Esophagus (tissue), 2 donors: ENCODE data around the gene RGS16. TPM values are rescaled to one million over a fixed set of nuclear protein-coding genes. Genes with fewer than 3 reads are reported as not detected.

Experiments used
- H3K27ac ChIP-seq, 2 donors: one replicate each; pipeline ENCODE4 v1.5.1; 2013; ENCODE audit warnings: low read depth in 2 of 2, mild to moderate bottlenecking in 2 of 2, inconsistent platforms in 1 of 2, low read length in 1 of 2, moderate library complexity in 1 of 2
- H3K27me3 ChIP-seq, 2 donors: one replicate each; pipeline ENCODE4 v1.6.1; 2013; ENCODE audit warnings: low read length in 2 of 2, control low read depth in 1 of 2, mild to moderate bottlenecking in 1 of 2; ENCODE audit not compliant: insufficient read depth in 2 of 2, control insufficient read depth in 1 of 2
- H3K36me3 ChIP-seq, 2 donors: one replicate each; pipeline ENCODE4 v1.6.1; 2013; ENCODE audit warnings: low read length in 1 of 2; ENCODE audit not compliant: control insufficient read depth in 2 of 2, insufficient read depth in 2 of 2
- H3K4me1 ChIP-seq, 2 donors: one replicate each; pipeline ENCODE4 v1.6.1; 2013; ENCODE audit warnings: low read length in 1 of 2; ENCODE audit not compliant: control insufficient read depth in 2 of 2, insufficient read depth in 2 of 2
- H3K4me3 ChIP-seq, 2 donors: one replicate each; pipeline ENCODE4 v1.5.1; 2013; ENCODE audit warnings: low read length in 2 of 2, mild to moderate bottlenecking in 2 of 2, low read depth in 1 of 2, moderate library complexity in 1 of 2
- H3K9me3 ChIP-seq, 2 donors: one replicate each; pipeline ENCODE4 v1.6.1; 2013; ENCODE audit warnings: mild to moderate bottlenecking in 2 of 2, low read depth in 1 of 2, low read length in 1 of 2, moderate library complexity in 1 of 2; ENCODE audit not compliant: control insufficient read depth in 2 of 2, insufficient read depth in 1 of 2
- WGBS, 2 donors: extraction: QIAGEN DNeasy Blood & Tissue Kit; methylation state at CpG; one replicate each; pipeline ENCODE4 v1.1.7; 2013; 5-methylcytosine and 5-hydroxymethylcytosine counted together
- polyA plus RNA-seq, 2 donors: library from polyadenylated mRNA; stranded (reverse); fragments of 200-250 nt; gene quantifications; one replicate each; pipeline ENCODE4 v1.2.3, GENCODE V29; 2013
- donor health status: healthy with polysubstance abuse.
- donor health status: Bipolar disorder and iron deficiency.

RGS16 gene
- polyA plus RNA-seq, 2 donors: 1.1 to 1.5 TPM

DNA sequence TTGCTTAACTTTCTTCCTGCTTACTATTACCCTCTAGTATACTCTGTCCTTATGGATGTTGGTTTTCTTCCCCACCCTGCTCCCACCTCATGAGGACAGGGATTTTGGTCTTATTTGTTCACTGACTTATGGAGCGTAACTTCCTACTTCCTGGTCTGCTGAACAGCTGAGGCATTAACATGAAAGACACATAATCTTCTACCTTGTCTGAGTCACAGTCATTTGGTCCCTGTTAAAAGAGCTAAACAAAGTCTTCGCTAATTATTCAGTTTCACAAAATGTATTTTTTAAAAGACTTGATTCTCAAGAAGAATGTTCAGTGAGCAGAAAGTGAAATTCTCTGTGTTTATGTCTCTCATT, 33.6 kb downstream of the RGS16 start:
- Histone ChIP-seq H3K27me3 (no peaks in the 10 kb centered on the region), H3K9me3 (no peaks in the 10 kb centered on the region), H3K4me1 (peaks cover 2 to 3% of the 10 kb centered on the region in 2 donors), H3K4me3 (no peak overlapping the region), H3K36me3 (peaks cover 0 to 4% of the 10 kb centered on the region in 2 donors), H3K27ac (peak overlapping the region in 1 of 2 donors; percentile 45)
- WGBS, 2 donors: 67 to 71% methylated on average over 2 of the region's 2 CpGs

DNA sequence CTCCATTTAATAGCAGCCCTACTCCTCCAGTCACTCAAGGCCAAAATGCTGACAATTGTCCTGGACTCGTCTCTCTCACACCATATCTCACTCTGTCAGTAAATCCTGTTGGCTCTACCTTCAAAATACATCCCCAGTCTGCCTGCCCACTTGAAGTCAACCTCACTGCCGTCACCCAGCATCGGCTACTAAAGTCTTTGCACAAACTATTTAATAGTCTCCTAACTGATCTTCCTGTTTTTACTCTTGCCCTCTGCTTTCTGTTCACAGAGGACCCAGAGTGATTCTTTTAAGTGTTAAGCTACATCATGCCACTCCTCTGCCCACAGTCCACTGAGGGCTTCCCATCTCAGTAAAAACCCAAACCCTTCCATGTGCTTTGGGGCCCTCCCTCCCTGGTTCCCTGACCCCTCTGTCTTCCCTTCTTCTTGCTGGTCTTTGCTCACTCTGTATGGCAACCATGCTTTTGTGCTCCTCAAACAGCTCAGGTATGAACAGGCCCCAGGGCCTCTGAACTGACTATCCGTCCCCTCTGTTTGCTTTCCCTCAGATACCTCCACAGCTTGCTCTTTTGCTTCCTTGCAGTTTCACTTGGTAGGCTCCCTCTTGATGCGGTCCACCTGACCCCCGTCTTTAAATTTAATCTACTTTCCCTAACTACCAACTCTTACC, 34.1 kb downstream of the RGS16 start:
- H3K4me1 ChIP-seq: peaks cover 2 to 3% of the 10 kb centered on the region in 2 donors
- H3K27ac ChIP-seq: peak overlapping the region in 1 of 2 donors; percentile 45
- H3K9me3 ChIP-seq: no peaks in the 10 kb centered on the region
- 87 to 88% methylated on average over 6 of the region's 6 CpGs for WGBS, 2 donors
- H3K4me3 ChIP-seq: no peak overlapping the region
- no peaks in the 10 kb centered on the region for H3K27me3 ChIP-seq
- H3K36me3 ChIP-seq: peaks cover 0 to 4% of the 10 kb centered on the region in 2 donors

DNA sequence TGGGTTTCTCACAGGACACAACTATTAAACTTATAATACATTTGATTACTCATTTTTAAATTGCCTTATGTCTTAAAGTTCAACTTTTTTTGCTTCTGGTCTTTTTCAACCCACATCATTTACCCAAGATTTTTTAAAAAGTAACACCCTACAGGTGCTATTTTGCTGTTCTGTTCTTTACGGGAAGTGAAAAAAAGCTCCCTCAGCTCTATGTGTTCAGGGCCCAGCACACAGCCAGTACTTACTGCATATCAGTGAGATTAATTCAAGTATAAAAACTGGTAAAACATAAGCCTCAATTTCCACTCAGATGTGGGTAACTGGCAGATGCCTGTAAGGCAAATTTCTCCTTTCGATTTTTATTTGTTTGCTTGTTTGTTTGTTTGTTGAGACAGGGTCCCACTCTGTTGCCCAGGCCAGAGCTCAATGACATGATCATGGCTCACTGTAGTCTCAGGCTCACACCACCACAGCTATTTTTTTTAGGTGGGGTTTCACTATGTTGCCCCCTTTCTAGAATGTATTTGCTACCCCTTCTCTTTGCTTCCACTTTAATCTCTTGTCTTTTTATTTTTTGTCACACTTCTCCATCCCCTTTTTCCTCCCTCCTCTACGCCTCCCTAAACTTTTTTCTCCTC, 35.4 kb downstream of the RGS16 start:
- Histone ChIP-seq H3K4me3 (no peak overlapping the region), H3K27ac (no peak overlapping the region), H3K4me1 (peaks cover 0 to 2% of the 10 kb centered on the region in 2 donors), H3K9me3 (no peaks in the 10 kb centered on the region), H3K36me3 (no peaks in the 10 kb centered on the region), H3K27me3 (no peaks in the 10 kb centered on the region)
- 88 to 89% methylated on average over 3 of the region's 3 CpGs for WGBS, 2 donors

DNA sequence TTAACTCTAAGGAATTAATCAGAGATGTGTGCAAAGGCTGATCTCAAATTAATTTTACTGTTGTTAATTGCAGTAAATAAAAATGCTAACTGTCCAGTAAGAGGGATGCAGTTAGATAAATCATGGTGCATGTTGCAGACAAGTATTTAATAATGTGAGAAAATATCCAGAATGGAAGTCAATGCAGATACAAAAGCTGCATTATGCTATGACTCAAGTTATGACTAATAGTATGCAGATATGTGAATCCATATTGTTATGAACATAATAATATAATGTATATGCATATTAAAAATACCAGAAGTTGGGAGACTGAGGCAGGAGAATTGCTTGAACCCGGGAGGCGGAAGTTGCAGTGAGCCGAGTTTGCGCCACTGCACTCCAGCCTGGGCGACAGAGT, 36.6 kb downstream of the RGS16 start:
- Histone ChIP-seq H3K4me1 (peaks cover 0 to 2% of the 10 kb centered on the region in 2 donors), H3K27ac (no peak overlapping the region), H3K27me3 (no peaks in the 10 kb centered on the region), H3K4me3 (no peak overlapping the region), H3K9me3 (no peaks in the 10 kb centered on the region), H3K36me3 (no peaks in the 10 kb centered on the region)
- WGBS, 2 donors: 92 to 95% methylated on average over 5 of the region's 5 CpGs

DNA sequence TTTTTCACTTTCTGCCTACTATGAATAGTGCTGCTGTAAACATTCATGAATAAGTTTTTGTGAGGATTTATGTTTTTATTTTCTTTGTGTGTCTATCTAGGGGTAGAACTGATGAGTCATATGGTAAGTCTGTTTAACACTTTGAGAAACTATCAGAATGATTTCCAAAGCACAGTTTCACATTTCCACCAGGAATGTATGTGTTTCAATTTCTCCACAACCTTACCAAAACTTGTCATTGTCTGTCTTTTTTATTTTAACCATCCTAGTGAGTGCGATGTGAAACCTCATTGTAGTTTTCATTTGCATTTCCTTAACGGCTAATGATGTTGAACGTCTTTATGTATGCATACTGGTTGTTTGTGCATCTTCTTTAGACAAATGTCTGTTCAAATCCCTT, 38.7 kb downstream of the RGS16 start:
- WGBS, 2 donors: 81 to 85% methylated on average over 3 of the region's 3 CpGs
- H3K27ac ChIP-seq: no peak overlapping the region
- H3K36me3 ChIP-seq: no peaks in the 10 kb centered on the region
- no peak overlapping the region for H3K4me3 ChIP-seq
- H3K27me3 ChIP-seq: no peaks in the 10 kb centered on the region
- H3K4me1 ChIP-seq: no peaks in the 10 kb centered on the region
- no peaks in the 10 kb centered on the region for H3K9me3 ChIP-seq

DNA sequence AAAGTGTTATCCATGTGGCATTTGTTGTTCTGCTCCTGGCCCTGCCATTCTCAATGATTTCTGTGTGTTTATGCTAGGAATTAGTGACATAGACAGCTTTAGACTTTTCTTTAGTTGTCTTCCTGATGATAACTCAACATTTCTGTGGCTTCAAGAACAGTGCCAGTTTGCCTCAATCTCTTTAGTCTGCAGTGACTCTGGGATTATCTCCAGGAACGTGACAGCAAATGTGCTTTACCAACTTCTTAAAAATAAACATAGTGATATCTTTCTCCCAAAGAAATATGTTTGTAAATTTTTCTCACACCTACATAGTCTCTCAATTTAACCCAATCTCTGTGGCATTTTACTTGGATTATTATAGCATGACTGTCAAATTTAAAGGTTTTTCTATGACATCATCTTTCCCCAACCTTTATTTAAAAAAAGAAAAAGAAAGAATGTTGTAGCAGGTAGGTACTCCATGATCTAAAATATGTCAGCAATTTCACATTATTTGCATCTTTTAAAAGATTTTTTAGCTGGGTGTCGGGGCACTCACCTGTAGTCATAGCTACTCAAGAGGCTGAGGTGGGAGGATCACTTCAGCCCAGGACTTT, 39.7 kb downstream of the RGS16 start:
- Histone ChIP-seq H3K9me3 (no peaks in the 10 kb centered on the region), H3K4me3 (no peak overlapping the region), H3K36me3 (no peaks in the 10 kb centered on the region), H3K27ac (no peak overlapping the region), H3K4me1 (no peaks in the 10 kb centered on the region), H3K27me3 (no peaks in the 10 kb centered on the region)
- WGBS, 2 donors: 62 to 65% methylated on average over 2 of the region's 2 CpGs

DNA sequence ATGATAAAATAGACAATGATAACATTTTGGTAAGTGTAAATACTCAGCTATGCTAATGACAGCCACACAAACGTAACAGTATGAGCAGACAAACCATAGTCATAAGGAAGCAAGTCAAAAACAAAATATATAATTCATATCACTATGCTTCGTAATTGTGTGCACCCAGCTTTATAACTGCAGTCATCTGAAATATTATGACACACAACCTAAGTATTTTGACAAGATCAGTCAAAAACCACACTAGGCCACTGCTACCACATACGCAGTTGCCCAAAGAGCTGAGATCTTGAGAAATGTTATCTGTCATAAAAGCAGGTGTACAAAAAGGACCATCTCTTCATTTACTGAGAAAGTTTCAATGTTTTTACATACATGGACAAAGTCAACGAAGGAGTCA, 41.1 kb downstream of the RGS16 start:
- no peaks in the 10 kb centered on the region for H3K4me1 ChIP-seq
- 86 to 88% methylated on average over 4 of the region's 4 CpGs for WGBS, 2 donors
- H3K27ac ChIP-seq: no peak overlapping the region
- H3K4me3 ChIP-seq: no peak overlapping the region
- no peaks in the 10 kb centered on the region for H3K27me3 ChIP-seq
- H3K9me3 ChIP-seq: no peaks in the 10 kb centered on the region
- no peaks in the 10 kb centered on the region for H3K36me3 ChIP-seq

DNA sequence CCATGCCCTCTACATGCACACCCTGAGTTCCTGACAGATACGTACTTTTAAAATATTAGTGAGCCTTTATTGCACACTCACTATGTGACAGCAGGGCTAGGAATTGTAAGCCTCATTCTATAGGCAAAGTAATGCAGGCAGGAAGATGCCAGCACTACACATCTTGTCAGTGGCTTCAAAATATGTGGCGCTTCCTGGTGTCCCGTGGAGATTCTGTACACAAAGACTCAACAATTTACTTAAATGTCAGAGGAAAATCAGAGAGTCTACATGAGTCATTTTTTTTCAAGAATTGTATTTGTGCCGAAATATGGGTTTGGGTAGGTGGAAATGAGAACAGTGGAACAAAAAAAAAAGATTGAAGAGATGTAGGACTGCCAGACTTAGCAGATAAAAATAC, 42.7 kb downstream of the RGS16 start:
- WGBS, 2 donors: 56 to 65% methylated on average over 4 of the region's 4 CpGs
- Histone ChIP-seq H3K36me3 (no peaks in the 10 kb centered on the region), H3K9me3 (no peaks in the 10 kb centered on the region), H3K27ac (no peak overlapping the region), H3K4me1 (no peaks in the 10 kb centered on the region), H3K27me3 (no peaks in the 10 kb centered on the region), H3K4me3 (no peak overlapping the region)

DNA sequence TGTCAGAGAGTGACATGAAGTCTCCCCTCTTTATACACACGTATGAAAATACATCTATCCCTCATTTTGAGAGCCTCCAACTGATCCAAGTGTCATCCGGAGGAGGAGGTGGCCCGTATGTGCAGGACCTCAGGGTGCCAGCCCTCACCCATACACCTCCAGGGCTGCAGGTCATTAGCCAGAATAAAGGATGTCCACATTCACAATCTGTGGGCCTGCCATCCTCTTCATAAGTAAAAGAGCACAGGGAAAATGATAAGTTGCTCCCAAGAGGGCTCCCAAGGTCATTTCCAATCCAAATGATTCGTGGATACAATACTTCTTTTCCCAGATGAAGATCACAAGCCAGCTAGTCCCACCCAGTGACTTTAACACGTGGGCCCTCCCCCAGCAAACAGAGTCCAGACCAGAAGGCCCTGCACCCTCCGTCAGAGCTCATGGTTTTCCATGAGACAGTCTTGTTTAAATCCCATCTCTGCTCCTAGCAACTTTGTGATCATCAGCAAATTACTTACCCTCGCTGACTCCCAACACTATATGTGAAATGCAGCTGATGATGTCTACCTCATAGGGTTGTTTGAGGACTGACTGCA, 43.7 kb downstream of the RGS16 start:
- Histone ChIP-seq H3K9me3 (no peaks in the 10 kb centered on the region), H3K4me3 (no peak overlapping the region), H3K36me3 (no peaks in the 10 kb centered on the region), H3K4me1 (no peaks in the 10 kb centered on the region), H3K27ac (no peak overlapping the region), H3K27me3 (no peaks in the 10 kb centered on the region)
- 69 to 72% methylated on average over 7 of the region's 7 CpGs for whole genome bisulfite sequencing, 2 donors
